Choroid plexus epithelial cell (primary cell): ENCODE data around the gene LDLRAP1.

Experiments
- DNase-seq: peaks from one replicate; pipeline ENCODE4 v3.0.0-alpha.2; 2010; ENCODE audit warnings: low read depth
- H3K4me3 ChIP-seq: 2 replicates; pipeline ENCODE4 v1.5.1; 2011; ENCODE audit warnings: low read depth, mild to moderate bottlenecking, control low read depth, low read length, moderate library complexity
- CTCF ChIP-seq: conservative IDR thresholded peaks from 2 replicates; pipeline ENCODE4 v1.5.1; 2011; ENCODE audit warnings: low read depth, mild to moderate bottlenecking, control low read depth, inconsistent platforms, low read length, moderate library complexity

The LDLRAP1 gene

DNA sequence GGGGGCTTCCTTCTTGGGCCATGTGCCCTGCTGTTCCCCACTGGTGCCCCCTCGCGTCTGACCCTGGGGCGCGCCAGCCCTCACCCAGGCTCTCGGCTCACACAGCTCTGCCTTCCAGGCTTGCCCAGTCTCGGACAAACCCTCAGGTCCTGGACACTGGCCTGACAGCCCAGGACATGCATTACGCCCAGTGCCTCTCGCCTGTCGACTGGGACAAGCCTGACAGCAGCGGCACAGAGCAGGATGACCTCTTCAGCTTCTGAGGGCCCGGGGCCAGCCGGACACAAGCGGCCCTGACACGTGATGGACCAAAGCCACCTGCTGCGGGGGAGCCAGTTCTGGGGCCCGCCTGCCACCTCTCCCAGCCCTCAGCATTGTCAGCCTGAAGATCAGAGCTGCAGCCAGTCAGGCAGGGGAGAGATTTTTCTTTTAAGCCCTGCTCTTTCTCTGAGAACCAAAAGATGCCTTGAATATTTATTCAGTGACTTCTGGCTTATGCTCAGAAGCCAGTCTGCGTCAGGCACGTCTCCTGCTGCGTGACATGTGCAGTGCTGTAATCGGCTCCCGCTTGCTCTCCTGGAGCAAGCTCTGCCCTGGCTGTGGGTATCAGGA lies 23.4 kb downstream of the LDLRAP1 start:
- TF ChIP-seq CTCF, result peak; percentile 26
- H3K4me3 ChIP-seq, result peak overlapping the region; percentile 18
- peak; percentile 97 for DNase-seq

- peak overlapping the region; percentile 12 for H3K4me3 ChIP-seq
- DNase-seq, result no peak
- TF ChIP-seq CTCF, result no peak
These were observed 24.3 kb downstream of the LDLRAP1 start for GRCh38 chr1:25567710-25568089.

DNA sequence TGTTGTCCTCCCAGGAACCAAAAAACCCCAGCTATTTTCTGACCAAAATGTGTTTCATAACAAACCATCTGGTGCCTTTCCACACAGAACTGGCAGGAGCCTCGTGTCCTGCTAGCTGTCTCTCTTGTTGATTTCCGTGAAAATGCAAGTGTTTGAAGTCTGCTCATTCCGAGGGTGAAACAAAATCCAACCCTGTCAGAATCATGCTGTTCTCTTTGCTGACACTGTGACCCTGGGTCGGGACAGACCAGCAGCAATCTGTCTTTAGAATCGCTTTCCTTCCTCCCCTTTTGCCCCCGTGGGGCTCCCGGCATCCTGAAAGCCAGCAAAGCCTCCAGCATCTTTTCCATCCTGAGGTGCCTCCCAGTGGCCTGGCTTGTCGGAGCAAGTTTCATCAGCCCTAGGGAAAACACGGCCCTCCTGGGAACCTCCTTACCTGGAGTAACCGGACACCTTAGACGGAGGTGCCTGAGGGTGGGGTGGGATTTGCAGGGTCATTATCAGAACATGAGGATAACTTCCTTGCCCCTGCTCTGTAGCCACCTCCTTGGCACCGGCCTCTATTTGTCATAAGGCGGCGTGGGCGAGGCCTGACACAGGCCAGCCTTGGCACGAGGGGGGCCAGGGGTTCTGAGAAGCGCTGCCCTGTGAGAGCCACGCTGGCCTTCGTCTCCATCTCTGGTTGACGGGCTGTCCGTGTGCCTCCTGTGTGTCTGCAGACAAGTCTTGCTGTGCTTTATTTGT lies 24.9 kb downstream of the LDLRAP1 start:
- H3K4me3 ChIP-seq, result no peak overlapping the region
- peak; percentile 41 for TF ChIP-seq CTCF
- peak; percentile 95 for DNase-seq

GRCh38 chr1:25568834-25569596 lies 25.6 kb downstream of the LDLRAP1 start:
- no peak overlapping the region for H3K4me3 ChIP-seq
- no peak for TF ChIP-seq CTCF
- DNase-seq, result peak; percentile 94

DNA sequence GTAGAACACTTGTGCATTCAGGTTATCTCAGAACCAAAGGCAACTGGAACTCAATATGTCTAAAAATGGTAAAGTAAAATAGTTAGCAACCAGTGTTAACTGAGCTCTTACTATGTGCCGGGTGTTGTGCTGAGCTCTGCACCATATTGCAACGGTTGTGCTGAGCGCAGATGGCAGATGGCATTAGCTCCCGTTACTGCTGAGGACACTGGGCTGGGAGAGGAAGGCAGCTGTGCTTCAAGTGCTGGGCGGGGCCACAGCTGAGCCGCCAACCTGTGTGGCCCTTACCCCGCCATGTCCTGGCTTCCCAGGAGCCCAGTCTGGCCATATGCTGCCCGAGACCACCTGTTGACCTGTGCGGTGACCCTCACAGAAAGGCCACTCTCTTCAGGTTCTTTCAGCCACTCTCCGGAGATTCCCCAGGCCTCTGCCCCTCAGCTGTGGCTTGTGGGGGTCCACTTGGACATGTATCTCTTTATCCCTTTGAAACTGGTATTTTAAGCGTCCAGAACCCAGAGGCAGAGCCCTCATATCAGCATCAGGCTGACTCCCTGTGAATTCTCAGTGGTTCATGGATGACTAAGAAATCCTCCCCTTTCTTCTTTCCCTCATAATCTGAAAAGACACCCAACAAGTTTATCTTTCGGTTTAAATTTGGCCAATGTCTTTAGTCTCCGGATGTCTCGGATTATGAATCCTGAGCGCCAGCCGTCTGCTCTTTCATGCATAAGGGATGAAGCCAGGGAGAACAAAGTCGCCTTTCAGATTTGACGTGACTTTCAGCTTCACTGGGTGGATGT lies 26.4 kb downstream of the LDLRAP1 start:
- H3K4me3 ChIP-seq, result no peak overlapping the region
- DNase-seq, result no peak
- no peak for TF ChIP-seq CTCF

- TF ChIP-seq CTCF, result no peak
- DNase-seq, result no peak
- H3K4me3 ChIP-seq, result no peak overlapping the region
These were observed 27.6 kb downstream of the LDLRAP1 start for GRCh38 chr1:25570798-25571521.
